Fibroblast of skin of scalp (primary cell): ENCODE data around the gene MAP4K3.
A peak's percentile ranks its signal among the peaks of the same experiment; 100 is the strongest.
"Not testable (repeated sequence)": the region's sequence is repeated elsewhere in the genome, so short reads cannot be mapped to it uniquely, and the experiment has no call there.

Experiments used
- DNase-seq: peaks from one replicate; pipeline ENCODE4 v3.0.0-alpha.2; 2013

The MAP4K3 gene

GRCh38 chr2:39408351-39409136 lies 28.5 kb downstream of the MAP4K3 start:
- DNase-seq = peak; percentile 58

- no peak for DNase-seq
Measured at GRCh38 chr2:39407516-39408296, 29.4 kb downstream of the MAP4K3 start.

DNA sequence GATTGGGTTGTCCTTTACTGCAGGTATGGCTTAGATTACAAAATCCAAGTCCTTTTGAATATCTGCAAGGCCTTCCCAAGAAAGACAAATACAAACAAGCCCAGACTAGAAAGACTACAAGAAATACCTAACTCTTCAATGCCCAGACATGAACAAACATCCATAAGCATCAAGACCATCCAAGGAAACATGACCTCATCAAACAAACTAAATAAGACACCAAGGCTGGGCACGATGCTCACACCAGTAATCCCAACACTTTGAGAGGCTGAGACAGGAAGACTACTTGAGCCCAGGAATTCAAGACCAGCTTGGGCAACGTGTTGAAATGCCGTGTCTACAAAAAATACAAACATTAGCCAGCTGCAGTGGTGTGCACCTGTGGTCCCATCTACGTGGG lies 31.7 kb downstream of the MAP4K3 start:
- DNase-seq = no peak

DNA sequence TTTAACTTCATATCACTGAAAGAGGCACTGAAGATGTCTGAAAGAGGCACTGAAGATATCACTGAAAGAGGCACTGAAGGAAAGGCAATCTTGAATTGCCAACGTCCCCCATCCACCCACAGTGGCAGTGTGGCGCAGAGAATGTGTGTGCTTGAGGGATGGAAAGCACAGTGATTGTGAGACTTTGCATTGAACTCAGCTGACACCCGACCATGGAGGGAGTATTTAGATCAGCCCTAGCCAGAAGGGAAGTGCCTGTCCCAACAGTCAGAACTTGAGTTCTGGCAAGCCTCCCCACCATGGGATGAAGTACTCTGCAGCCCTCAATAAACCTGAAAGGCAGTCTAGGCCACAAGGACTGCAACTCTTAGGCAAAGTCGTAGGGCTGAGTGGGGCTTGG lies 33.8 kb downstream of the MAP4K3 start:
- DNase-seq = no peak

- no peak for DNase-seq
Measured at GRCh38 chr2:39401319-39401718, 35.8 kb downstream of the MAP4K3 start.

GRCh38 chr2:39399570-39399969 lies 37.5 kb downstream of the MAP4K3 start:
- DNase-seq = no peak

DNA sequence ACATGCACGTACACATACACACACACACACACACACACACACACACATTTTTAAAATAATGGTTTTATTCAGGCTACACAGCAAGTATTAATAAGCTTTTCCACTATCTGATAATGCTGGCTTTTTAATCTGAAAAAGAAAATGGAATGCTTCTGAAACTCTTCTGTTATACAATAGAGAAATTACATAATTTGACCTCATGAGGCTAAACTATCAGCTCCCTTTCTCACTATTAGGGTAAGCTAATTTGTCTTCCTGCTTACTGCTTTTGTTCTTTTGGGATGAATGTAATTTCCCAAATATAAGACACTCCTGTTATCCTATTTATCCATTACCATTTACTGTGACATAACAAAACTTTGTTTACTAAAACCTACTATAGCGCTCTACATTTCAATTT lies 41.8 kb downstream of the MAP4K3 start:
- no peak for DNase-seq

DNA sequence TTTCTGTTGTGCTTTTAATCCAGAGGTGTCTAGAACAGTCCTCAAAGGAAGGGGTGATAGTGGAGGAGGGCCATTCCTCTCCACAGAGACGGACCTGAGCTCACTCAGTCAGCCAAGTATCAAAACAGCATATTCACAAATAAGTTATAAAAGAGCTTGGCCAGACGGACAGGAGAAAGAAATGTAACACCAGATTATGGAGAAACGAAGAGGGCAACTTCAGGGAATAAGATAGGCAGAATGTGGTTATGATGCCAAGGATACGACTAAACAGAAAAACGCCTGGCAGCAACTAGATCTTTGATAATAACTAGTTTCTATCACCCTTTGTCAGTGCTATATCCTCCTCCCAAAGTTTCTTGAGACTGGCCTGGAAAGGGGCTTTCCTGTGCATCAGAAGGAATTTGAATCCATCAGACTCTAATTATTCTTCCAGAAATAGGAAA lies 42.5 kb downstream of the MAP4K3 start:
- DNase-seq = no peak

GRCh38 chr2:39392672-39393071 lies 44.4 kb downstream of the MAP4K3 start:
- no peak for DNase-seq

- DNase-seq = no peak
Measured at GRCh38 chr2:39390216-39390615, 46.9 kb downstream of the MAP4K3 start.

DNA sequence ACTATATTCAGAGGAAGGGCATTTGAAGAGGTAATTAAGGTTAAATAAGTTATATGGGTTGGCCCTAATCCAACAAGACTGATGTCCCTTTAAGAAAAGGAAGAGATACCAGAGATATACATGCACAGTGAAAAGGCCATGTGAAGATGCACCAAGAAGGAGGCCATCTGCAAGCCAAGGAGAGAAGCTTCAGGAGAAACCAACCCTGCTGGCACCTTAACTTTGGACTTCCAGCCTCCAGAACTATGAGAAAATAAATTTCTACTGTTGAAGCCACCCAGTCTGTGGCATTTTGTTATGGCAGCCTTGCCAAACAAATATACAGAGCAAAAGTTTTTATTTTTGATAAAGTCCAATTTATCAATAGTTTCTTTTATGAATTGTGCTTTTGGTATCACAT lies 51.0 kb downstream of the MAP4K3 start:
- DNase-seq = no peak

GRCh38 chr2:39385172-39385571 lies 51.9 kb downstream of the MAP4K3 start:
- no peak for DNase-seq

GRCh38 chr2:39384071-39384470 lies 53.0 kb downstream of the MAP4K3 start:
- not testable (repeated sequence) for DNase-seq

- no peak for DNase-seq
Measured at GRCh38 chr2:39383146-39383545, 53.9 kb downstream of the MAP4K3 start.

DNA sequence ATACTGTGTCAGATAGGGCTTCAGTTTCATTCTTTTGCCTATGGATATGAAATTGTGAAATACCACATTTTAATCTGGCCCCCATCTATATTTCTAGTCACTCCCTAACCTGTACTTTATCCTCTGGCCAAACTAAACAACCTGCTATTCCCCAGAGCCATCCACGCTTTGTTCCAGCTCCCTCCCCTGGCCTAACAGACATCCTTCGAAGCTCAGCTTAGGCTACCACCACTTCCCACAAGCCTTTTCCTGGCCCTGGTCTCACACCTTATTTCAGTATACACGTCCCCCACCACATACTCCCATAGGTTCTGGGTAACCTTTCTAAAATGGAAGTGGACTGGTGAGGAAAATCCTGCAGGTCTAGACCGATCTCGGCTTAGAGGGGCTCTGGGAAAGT lies 55.4 kb downstream of the MAP4K3 start:
- DNase-seq = no peak

DNA sequence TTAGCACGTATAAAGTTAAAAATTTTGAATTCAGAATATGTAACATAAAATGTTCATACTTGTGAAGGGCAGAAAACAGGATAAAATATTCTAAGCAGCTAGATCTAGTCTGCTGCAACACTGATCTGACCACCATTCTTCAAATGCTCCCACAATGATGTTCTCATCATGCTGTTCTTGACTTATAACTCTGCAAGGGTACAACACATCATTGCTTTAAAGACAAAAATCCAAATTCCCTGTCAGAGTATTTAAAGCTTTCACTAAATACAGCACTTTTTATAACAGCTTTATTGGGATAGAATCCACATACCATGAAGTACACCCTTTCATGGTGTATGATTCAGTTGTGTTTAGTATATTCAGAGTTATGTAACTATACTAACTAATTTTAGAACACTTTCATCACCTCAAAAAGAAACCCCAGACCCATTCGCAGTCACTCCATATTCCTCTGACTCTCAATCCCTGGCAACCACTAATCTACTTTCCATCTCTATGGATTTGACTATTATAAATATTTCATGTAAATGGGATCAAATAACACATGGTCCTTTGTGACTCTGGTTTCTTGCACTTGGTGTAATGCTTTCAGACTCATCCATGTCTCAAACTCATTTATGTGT lies 56.4 kb downstream of the MAP4K3 start:
- DNase-seq = peak; percentile 38

DNA sequence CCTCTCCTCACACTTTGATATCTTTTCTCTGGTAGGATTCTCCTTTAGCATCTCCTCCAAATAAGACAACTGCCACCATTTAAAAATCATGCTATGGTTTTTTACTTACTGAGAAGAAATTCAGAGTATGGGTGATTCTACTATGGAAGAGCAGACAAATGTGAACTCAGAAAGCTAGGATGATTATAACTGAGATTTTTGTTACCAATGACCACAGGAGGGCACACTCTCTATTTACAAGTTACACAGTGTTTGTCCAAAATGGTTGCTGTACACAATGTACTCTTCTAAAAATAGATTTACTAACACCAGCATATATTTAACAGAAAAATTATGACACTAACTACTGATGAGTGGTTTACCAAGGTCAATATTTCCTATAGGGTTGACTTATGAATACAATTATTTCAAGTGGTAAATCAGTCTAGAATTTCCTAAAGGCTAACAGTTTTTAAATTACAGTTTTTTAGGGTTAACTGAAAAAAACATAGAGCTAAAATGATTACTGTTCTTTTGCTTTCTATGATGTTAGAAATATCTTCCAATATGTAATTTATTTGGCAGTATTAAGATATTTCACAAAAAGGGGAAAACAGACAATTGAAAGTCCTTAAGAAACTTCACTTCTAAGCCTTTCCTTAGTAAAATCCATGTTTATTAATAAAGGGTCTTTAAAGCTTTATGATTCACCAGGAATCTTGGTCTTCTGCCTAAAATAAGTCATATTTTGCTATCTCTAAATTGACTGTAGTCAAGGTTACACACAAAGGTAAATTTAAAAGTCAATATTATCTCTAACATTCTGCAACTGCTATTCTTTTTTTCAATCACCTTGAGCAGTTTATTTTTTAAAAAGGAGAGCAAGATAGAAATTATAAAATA lies 57.2 kb downstream of the MAP4K3 start:
- DNase-seq = peak; percentile 54

DNA sequence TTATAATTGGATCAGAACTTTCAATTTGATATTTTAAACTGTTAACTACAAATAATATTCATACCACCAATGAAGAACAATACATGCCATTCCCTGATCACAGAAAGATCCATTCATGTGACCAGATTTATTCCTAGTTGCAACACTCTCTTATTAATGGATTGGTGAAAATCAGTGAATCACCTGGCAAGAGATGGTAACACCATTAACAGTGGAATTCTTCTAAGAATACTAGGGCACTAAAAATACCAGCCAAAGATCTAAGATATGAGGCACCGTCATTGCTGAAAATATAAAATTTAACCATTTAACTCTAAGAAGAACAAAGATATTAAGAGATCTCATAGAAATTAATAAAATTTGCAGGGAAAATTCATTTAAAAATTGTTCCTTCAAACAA lies 58.1 kb downstream of the MAP4K3 start:
- no peak for DNase-seq

- DNase-seq = no peak
Measured at GRCh38 chr2:39377226-39377939, 59.7 kb downstream of the MAP4K3 start.

GRCh38 chr2:39375917-39376316 lies 61.2 kb downstream of the MAP4K3 start:
- no peak for DNase-seq

GRCh38 chr2:39373181-39373802 lies 63.8 kb downstream of the MAP4K3 start:
- DNase-seq = no peak
